Measurements from ENCODE around the gene PSMD1.

PSMD1 gene

DNA sequence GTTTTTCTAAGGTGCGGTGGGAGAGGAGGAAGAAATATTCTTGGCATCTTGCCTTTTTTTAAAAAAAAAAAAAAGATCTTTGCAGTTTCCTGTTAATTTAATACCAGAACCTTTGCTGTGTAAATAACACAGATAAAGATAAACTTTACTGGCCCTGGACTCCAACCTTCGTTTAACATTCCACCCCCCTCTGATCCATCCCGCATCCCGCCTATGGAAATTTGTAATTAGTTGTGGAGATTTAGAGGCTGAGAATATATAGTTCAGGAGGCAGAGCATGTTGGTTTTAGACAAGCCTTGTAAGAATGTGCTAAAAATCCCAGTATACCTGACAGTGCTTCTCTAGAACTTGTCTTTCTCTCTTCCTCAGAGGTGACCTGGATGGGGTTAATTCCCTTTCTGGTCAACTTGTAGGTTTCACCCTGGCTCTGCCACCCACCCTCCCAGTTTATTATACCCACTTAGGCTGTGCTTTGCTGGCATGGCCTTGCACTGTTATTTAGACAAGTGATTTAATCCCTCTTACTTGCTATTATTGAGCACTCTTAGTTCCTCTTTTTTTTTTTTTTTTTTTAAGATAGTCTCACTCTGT, 22.3 kb upstream of the PSMD1 start:
- DNase-seq (ENCODE audit: low spot score) = no peak

GRCh38 chr2:231036131-231036530, 20.5 kb upstream of the PSMD1 start:
- DNase-seq (ENCODE audit: low spot score) = no peak

GRCh38 chr2:231036578-231037106, 20.0 kb upstream of the PSMD1 start:
- DNase-seq (ENCODE audit: low spot score) = no peak

- DNase-seq (ENCODE audit: low spot score) = no peak
Observed at GRCh38 chr2:231037202-231037730, 19.4 kb upstream of the PSMD1 start, which contains the start of gene C2orf72. TSS of gene C2orf72 (plus strand) at chr2:231037523. CDS start at chr2:231037566, 43 bp downstream.

DNA sequence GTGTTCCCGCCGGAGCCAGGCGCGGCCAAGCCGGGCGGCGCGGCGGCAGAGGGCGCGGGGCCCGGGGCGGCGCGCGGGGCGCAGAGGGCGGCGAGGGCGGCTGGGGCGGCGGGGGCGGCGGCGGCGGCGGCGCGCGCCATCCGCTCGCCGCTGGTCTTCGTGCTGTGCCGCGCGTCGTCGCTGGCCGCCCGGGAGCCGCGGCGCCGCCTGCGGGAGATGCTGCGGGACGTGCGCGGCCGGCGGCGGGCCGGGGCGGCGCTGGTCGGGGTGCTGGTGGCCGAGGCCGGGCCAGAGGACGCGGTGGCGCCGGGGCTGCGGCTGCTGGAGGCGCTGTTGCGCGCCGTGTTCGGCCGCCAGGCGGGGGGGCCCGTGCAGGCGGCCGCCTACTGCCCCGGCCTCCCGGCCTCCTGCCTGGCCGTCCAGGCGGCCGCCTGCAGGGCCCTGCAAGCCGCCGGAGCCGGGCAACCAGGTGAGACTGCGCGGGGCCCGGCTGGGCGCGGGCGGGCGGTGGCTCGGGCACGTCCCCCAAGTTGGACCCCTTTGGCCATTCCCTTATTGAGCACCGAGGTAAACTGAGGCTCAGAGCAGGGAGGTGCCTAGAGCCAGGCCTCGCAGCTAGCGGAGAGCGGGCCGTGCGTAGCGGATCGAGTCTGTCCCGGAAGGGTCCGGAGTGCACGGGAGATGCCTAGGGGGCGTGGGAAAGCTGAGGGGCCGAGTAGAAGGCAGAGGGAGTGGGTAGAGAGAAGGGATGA, 18.8 kb upstream of the PSMD1 start:
- peak; percentile 66 for DNase-seq (ENCODE audit: low spot score)

DNA sequence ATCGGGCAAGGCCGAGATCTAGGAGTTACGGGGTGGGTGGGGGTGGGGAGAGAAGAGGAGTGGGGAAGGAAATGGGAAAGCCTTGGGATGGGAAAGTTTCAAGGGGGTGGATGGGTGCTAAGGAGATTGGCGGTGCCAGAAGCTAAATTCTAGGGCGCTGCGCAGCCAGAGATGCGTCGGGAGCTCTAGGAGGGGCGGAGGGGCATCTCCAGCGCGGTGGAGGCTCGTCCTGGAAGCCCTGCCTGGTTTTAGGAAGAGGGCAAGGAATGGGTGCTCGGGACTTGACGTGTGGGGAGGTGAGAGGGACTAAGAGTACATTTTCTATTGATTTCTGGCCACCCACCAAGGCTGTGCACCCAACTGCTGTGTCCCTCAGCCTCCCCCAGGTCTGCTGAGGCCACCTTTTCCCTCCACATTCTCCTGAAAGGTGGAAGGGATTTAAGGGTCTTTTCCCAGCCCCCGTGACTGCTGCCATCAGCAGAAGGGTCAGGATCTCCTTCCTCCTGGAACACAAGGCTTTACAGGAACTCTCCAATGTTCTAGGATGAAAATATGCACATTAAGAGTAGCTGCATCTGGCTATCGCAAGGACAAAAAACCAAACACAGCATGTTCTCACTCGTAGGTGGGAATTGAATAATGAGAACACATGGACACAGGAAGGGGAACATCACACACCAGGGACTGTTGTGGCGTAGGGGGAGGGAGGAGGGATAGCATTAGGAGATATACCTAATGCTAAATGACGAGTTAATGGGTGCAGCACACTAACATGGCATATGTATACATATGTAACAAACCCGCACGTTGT, 18.0 kb upstream of the PSMD1 start:
- no peak for DNase-seq (ENCODE audit: low spot score)

DNA sequence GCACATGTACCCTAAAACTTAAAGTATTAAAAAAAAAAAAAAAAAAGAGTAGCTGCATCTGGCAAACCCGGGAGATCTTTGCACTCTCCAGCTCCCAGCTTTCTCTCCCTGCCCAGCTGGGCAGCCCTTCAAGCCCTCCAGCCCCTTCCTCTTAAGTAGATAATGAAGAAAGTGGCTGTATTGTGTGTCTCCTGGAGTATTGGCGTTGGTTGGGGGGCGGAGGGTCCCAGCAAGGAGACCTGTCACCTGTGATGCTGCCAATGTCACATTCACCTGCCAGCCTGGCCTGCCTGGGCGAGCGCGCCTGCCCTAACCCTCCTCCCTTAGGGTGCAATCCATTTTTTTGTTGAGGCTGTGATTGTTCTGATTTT, 17.4 kb upstream of the PSMD1 start:
- DNase-seq (ENCODE audit: low spot score) = no peak

- DNase-seq (ENCODE audit: low spot score) = no peak
Observed at GRCh38 chr2:231039821-231040364, 16.8 kb upstream of the PSMD1 start.

DNA sequence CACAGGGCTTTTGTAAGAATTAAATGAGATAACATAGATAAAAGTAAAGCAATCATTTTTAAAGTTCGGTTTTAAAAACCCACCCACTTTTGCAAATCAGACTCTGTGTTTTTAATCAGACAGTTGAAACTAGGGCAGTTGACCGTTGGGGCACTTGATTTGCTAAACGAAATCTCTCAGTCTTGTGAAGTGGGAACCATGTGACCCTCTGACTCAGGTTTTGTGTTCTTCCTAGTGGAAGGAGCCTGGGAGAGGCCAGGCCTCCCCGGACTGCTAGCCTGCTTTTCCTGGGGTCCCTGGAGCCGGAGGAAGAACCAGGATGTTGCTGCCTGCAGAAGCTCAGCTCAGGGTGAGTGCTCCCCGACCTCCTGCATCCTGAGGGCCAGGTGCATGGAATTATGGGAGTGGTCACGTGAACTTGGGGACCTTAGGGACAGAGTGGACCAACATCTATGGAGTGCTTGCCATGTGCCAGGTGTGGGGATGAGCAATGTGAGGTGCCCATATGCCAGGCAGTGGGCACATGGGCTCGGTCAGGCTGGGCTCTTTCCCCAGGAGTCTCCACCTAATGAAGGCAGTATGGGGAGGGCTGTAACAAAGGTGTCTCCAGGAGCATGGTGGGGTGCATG, 15.5 kb upstream of the PSMD1 start:
- DNase-seq (ENCODE audit: low spot score) = no peak

- no peak for DNase-seq (ENCODE audit: low spot score)
Observed at GRCh38 chr2:231043796-231044195, 12.9 kb upstream of the PSMD1 start.

DNA sequence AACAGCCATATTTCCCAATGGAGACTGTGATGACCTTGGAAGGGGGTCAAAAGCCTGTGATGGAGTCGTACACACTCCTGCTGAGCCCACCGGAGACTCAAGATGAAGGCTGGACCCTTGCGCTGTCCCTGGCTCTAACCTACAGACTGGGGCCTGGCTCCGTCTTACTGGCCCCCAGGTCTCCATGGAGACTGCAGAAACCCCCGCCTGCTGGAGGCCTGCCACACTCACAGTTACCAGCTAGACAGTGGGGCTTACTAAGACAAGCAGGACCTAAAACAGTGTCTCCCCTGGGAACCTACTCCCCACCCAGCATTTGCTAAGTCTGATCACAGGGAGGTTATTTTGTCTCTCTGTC, 9.8 kb upstream of the PSMD1 start:
- DNase-seq (ENCODE audit: low spot score) = no peak

- peak; percentile 94 for DNase-seq (ENCODE audit: low spot score)
Observed at GRCh38 chr2:231047274-231047922, 9.3 kb upstream of the PSMD1 start.

DNA sequence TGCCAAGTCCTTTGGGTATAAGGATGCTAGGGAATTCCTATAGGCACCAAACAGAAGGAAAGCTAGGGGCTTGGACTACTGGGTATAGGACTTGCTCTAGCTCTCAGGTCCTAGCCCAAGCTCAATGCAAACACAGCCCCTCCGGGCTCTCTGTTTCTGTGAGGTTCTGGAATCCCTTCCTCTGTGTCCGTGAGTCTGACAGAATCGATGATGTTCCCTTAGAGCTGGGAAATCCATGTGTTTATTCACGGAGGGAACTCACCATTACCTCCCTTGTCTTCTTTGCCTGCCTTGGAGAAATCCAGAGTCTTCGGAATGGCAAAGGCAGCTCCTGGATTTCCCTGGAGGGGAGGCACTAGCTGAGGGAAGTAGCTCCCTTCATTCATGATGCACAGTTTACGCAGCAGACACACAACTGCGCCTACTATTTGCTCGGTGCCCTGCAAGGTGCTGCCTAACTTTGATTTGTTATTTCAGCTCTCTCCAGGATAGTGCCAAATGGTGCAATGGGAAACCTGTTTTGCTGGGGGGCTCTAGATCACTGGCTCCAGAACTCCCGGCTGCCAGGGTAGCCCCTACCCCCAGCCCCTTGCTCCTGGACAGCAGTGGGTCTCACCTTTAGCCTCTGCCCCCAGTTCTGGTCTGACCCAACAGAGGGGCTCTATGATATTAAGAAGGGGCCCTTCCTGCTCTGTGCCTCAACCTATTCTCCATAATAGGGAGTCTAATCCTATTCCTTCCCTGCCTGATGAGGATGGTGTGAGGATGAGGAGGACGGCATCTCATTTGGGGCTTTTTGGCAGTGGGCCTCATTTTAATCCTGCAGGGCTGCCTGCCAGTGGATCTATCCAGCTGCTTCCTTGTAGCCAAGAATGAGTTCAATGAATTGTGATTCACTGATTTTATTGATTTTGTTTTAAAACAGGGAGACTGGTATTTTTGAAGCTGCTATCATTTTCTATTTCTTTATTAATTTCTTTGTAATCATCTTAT, 8.4 kb upstream of the PSMD1 start:
- DNase-seq (ENCODE audit: low spot score) = no peak

DNA sequence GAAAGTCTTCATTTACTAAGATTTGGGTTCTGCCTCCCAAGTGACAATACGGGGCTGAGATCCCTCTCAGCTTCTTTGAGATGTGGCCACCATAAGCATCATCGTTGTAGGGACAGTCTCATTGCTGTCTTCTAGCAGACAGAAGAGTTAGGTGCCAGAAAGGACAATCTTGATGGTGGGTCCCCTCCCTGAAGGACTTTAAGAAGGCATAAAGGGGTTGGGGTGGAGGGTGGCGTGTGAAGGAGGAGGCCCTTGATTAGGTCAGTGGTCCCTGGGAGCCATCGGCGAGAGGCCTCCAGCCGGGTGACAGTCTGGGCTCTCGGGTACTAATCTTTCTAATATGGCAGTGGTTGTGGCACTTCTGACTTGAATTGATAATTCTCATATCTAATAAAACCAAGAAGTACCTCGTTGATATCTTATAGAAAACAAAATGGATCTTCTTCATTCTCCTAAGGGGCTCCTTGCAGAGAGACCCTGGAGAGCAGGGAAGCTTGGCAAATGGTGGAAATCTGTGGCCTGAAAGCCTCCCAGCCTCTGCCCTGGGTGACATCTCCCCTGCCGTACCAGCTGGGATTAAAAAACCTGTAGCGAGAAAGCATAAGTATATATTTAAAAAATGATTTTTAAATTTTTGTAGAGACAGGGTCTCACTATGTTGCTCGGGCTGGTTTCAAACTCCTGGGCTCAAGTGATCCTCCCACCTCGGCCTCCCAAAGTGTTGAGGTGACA, 7.2 kb upstream of the PSMD1 start:
- DNase-seq (ENCODE audit: low spot score) = no peak

- DNase-seq (ENCODE audit: low spot score) = peak; percentile 76
Observed at GRCh38 chr2:231050018-231050901, 6.4 kb upstream of the PSMD1 start.

- no peak for DNase-seq (ENCODE audit: low spot score)
Observed at GRCh38 chr2:231051116-231051515, 5.6 kb upstream of the PSMD1 start.

DNA sequence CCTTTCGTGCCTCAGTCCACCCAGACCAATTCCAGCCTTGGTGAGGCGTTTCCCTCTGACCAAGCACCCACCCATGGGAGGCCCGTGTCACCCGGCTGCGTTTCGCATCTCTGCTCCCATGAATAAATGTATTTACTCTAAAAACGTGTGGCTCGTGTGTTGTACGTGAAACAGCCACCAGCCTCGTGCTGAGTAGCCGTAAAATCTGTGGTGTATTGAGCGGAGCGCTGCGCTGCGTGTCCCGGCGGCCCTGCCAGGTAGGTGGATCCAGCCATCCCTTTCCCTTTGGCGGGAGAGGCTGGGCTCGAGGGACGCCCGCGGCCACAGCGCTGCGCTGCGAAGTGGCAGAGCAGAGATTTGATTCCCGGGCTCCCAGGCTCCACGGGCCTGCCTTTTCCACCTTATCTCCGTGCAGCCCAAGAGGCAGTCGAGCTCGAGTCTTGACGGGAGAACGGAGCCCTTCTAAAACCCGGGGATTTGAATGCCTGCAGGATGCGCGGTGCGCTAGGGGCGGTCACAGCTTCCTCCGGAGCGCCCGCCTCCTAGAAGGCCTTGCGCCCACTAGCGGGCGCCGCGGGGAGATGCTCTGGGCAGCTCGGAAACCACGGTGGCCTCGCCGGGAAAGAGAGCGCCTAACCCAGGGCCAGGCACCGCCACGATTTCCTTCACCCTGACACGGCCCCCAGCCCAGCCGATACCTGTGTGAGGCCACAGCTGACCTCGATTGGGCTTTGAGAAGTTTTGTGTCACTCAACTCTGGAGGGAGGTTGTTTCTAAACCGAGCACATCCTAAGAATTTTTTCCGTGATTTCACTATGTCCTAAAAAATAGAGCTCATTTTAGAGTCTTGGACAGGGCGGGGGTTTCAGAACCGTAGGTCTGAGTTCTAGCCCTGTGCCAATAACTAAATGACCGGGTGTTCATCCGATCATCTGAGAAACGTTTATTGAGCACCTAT, 3.9 kb upstream of the PSMD1 start:
- DNase-seq (ENCODE audit: low spot score) = peak; percentile 91
